Muscle layer of duodenum (tissue), 2 donors: ENCODE measurements around the gene SLC16A7.

Source experiments
- H3K27ac ChIP-seq: one replicate; pipeline ENCODE4 v1.7.0; 2013; ENCODE audit warnings: mild to moderate bottlenecking, low read length
- H3K27me3 ChIP-seq: one replicate; pipeline ENCODE4 v1.7.0; 2013; ENCODE audit warnings: low read depth, mild to moderate bottlenecking, control low read depth, low read length
- H3K36me3 ChIP-seq, 2 donors: one replicate each; pipeline ENCODE4 v1.7.0; 2013; ENCODE audit warnings: low read length in 2 of 2, control low read depth in 1 of 2, mild to moderate bottlenecking in 1 of 2; ENCODE audit not compliant: insufficient read depth in 2 of 2, control insufficient read depth in 1 of 2
- H3K4me1 ChIP-seq, 2 donors: one replicate each; pipeline ENCODE4 v1.7.0; 2013; ENCODE audit warnings: low read length in 2 of 2, mild to moderate bottlenecking in 2 of 2, control low read depth in 1 of 2, moderate library complexity in 1 of 2; ENCODE audit not compliant: insufficient read depth in 2 of 2, control insufficient read depth in 1 of 2
- H3K4me3 ChIP-seq, 2 donors: one replicate each; pipeline ENCODE4 v1.7.0; 2013; ENCODE audit warnings: low read length in 2 of 2, low read depth in 1 of 2, mild to moderate bottlenecking in 1 of 2
- H3K9me3 ChIP-seq, 2 donors: one replicate each; pipeline ENCODE4 v1.7.0; 2013; ENCODE audit warnings: low read length in 2 of 2, control low read depth in 1 of 2, mild to moderate bottlenecking in 1 of 2; ENCODE audit not compliant: control insufficient read depth in 1 of 2
- donor health status: healthy.

Gene SLC16A7

DNA sequence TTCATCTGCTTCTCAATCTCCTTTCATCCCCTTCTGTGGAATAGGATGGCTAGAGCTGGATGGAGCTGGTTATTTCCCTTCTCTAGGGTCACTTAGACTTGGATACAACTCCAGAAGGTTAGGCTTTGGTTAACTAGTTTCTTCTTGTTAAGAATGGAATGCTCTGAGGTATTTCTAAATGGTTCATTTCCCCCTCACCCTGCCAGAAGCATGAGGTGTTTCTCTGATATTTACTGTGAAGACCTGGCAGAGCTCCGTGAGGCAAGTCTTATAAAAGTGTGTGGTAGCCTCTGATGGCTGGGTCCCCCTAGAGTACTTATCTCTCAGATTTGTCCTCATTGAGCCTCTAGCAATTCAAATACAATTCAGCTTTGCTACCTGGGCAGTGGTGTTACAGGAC lies 207.9 kb downstream of the SLC16A7 start:
- no peaks in the 10 kb centered on the region for H3K27me3 ChIP-seq
- no peak overlapping the region for H3K27ac ChIP-seq
- H3K4me3 ChIP-seq, result no peak overlapping the region

DNA sequence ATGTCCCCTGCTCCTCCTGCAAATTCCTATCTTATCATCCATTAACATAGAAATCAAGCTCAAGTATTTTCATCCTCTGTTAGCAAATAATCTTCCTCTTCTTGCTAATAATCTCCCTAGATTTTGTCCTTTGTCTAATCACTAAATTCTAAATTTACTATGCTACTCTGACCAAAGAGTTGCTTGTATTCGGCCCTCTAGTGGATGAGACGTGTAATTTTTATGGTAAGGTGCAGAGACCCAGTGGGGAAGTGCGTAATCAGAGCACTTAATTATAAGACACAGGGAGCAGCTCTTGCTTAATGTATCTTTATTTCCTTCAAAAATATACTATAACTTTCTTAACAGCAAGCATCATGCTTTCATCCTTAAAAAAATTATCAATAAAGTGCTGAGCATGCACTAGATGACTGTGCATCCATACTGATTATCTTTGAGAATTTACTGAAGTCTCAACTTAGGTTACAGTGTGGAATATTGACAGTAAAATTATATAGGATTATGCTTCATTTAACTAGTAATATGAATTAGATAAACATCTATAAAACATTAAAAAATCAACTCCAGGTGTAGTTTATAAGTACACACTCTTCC lies 212.6 kb downstream of the SLC16A7 start:
- H3K27ac ChIP-seq, result no peak overlapping the region
- no peaks in the 10 kb centered on the region for H3K27me3 ChIP-seq
- no peak overlapping the region for H3K4me3 ChIP-seq
- no peaks in the 10 kb centered on the region for H3K9me3 ChIP-seq
- no peaks in the 10 kb centered on the region for H3K4me1 ChIP-seq
- H3K36me3 ChIP-seq, result no peaks in the 10 kb centered on the region

More for the DNA sequence above, 207.9 kb downstream of the SLC16A7 start:
- H3K4me1 ChIP-seq, result no peaks in the 10 kb centered on the region
- peaks cover 0 to 18% of the 10 kb centered on the region in 2 donors for H3K9me3 ChIP-seq
- H3K36me3 ChIP-seq, result no peaks in the 10 kb centered on the region

GRCh38 chr12:59811991-59812390 lies 216.2 kb downstream of the SLC16A7 start:
- no peak overlapping the region for H3K4me3 ChIP-seq
- no peaks in the 10 kb centered on the region for H3K36me3 ChIP-seq
- H3K4me1 ChIP-seq, result no peaks in the 10 kb centered on the region
- H3K27me3 ChIP-seq, result no peaks in the 10 kb centered on the region
- no peaks in the 10 kb centered on the region for H3K9me3 ChIP-seq
- H3K27ac ChIP-seq, result no peak overlapping the region

- H3K4me3 ChIP-seq, result no peak overlapping the region
- H3K4me1 ChIP-seq, result no peaks in the 10 kb centered on the region
- H3K27ac ChIP-seq, result no peak overlapping the region
- no peaks in the 10 kb centered on the region for H3K36me3 ChIP-seq
- peaks cover 0 to 2% of the 10 kb centered on the region in 2 donors for H3K9me3 ChIP-seq
- H3K27me3 ChIP-seq, result no peaks in the 10 kb centered on the region
Measured at GRCh38 chr12:59812716-59813115, 216.9 kb downstream of the SLC16A7 start.

- Histone ChIP-seq H3K4me1 (no peaks in the 10 kb centered on the region), H3K36me3 (no peaks in the 10 kb centered on the region), H3K4me3 (no peak overlapping the region), H3K27me3 (no peaks in the 10 kb centered on the region), H3K27ac (no peak overlapping the region), H3K9me3 (peaks cover 0 to 2% of the 10 kb centered on the region in 2 donors)
Measured at GRCh38 chr12:59820594-59821011, 224.8 kb downstream of the SLC16A7 start.

DNA sequence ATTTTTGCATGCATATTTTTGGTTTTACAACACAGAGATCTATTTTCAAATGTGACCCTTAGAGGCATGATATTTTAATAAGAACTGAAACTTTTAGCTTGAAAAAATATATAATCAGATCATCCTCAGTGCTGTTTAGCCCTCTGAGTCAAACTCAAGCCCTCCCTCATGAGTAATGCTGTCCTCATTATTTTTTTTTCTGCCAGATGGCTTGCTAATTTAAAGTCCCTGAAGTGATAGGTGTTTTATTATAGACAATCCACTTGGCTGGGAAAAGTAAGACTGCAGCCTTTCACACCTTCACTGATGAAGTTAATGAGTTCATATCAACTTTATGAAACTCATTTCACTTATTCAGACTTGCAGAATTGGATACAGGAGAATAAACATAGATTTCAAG lies 227.7 kb downstream of the SLC16A7 start:
- Histone ChIP-seq H3K4me3 (no peak overlapping the region), H3K27me3 (no peaks in the 10 kb centered on the region), H3K9me3 (no peaks in the 10 kb centered on the region), H3K36me3 (no peaks in the 10 kb centered on the region), H3K4me1 (no peaks in the 10 kb centered on the region), H3K27ac (no peak overlapping the region)

GRCh38 chr12:59827767-59828166 lies 231.9 kb downstream of the SLC16A7 start:
- no peaks in the 10 kb centered on the region for H3K36me3 ChIP-seq
- no peak overlapping the region for H3K27ac ChIP-seq
- H3K9me3 ChIP-seq, result no peaks in the 10 kb centered on the region
- no peak overlapping the region for H3K4me3 ChIP-seq
- H3K4me1 ChIP-seq, result no peaks in the 10 kb centered on the region
- H3K27me3 ChIP-seq, result no peaks in the 10 kb centered on the region

DNA sequence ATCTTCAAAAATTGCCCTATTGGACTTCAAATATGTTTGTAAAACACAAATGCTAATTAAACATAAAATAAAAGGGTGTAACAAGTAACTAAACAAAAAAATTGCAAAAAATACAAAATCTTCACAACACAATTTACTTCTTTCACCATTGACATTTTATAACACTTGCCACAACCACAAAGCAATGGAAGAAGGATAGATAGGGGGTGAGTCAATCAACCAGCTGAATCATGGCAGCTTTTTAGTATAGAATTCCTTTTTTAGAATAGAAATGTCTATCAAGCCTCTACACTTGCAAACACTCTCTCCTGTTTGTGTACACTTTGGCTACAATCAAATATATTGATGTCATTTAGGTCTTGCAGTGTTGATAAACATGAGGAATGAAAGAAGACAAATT lies 232.7 kb downstream of the SLC16A7 start:
- Histone ChIP-seq H3K36me3 (no peaks in the 10 kb centered on the region), H3K4me3 (no peak overlapping the region), H3K4me1 (no peaks in the 10 kb centered on the region), H3K27me3 (no peaks in the 10 kb centered on the region), H3K9me3 (no peaks in the 10 kb centered on the region), H3K27ac (no peak overlapping the region)

- Histone ChIP-seq H3K4me3 (no peak overlapping the region), H3K27me3 (no peaks in the 10 kb centered on the region), H3K4me1 (no peaks in the 10 kb centered on the region), H3K36me3 (no peaks in the 10 kb centered on the region), H3K9me3 (no peaks in the 10 kb centered on the region), H3K27ac (no peak overlapping the region)
Measured at GRCh38 chr12:59833408-59833807, 237.6 kb downstream of the SLC16A7 start.

DNA sequence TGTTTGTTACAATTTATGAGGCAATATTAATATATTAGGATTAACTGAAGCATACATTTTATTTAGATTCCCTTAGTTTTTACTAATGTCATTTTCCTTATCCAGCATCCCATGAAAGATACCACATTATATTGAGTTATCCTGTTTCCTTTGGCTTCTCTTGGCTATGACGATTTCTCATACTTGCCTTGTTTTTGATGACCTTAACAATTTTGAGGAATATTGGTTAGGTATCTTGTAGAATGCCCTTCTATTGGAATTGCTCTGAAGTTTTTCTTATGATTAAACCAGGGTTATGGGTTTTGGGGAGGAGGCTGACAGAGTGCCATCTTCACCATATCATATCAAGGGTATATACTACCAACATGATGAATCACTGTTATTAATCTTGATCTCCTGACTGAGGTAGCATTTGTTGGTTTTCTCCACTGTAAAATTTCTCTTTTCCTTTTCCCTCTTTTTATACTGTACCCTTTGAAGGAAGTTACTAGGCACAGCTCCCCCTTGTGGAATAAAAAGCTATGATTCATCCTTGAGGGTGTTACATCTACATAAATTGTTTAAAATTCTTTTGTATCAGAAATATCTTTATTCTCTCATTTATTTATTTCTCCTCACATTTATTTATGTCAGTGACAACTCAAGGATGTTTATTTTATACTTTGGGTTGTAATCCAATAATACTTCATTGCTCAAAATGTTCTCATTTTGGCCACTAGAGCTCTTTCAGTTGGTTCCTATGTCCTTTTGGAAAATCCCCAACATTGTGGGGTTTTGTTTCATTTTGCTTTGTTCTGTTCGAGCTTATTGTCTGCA lies 239.0 kb downstream of the SLC16A7 start:
- H3K4me3 ChIP-seq, result no peak overlapping the region
- no peak overlapping the region for H3K27ac ChIP-seq
- H3K4me1 ChIP-seq, result no peaks in the 10 kb centered on the region

More for the DNA sequence above, 239.0 kb downstream of the SLC16A7 start:
- no peaks in the 10 kb centered on the region for H3K27me3 ChIP-seq
- H3K36me3 ChIP-seq, result no peaks in the 10 kb centered on the region
- no peaks in the 10 kb centered on the region for H3K9me3 ChIP-seq
